ENCODE measurements around the gene CCDC127. TPM values are rescaled to one million over a fixed set of nuclear protein-coding genes. Genes with fewer than 3 reads are reported as not detected.
A peak's percentile ranks its signal among the peaks of the same experiment; 100 is the strongest.
"Not testable (repeated sequence)": the region's sequence is repeated elsewhere in the genome, so short reads cannot be mapped to it uniquely, and the experiment has no call there.

The CCDC127 gene
- total and polyA plus RNA-seq, 2 donors (not counting 3 experiments of a cell fraction or from before 2014, with no cell fraction given), result 3.4 to 6.3 TPM

- BruUV-seq (replicated peaks); H3K27me3 ChIP-seq (ENCODE audit: control insufficient read depth in 2 of 2, insufficient read depth in 2 of 2, low read length in 2 of 2); H3K4me3 ChIP-seq (replicated peaks in 1 of 3; ENCODE audit: insufficient read depth in 1 of 3, low read depth in 1 of 3, low read length in 3 of 3); H2AFZ ChIP-seq (ENCODE audit: low read depth, low read length); H3K9me1 ChIP-seq (replicated peaks; ENCODE audit: control insufficient read depth, extremely low read depth, insufficient read depth, low read length); H3K79me2 ChIP-seq (ENCODE audit: control insufficient read depth, insufficient read depth, low read length); H4K20me1 ChIP-seq (replicated peaks; ENCODE audit: control insufficient read depth, extremely low read depth, insufficient read depth, low read length); H3K9ac ChIP-seq (replicated peaks; ENCODE audit: extremely low read depth, insufficient read depth, low read length); dilution Hi-C loops (cut with MboI; ENCODE audit: extremely low pct_ligation_motif_present, low sequenced_read_pairs); H3K9me3 ChIP-seq (replicated peaks; ENCODE audit: control insufficient read depth, insufficient read depth, low read length): not testable (repeated sequence)
- Histone ChIP-seq H3K4me2 (ENCODE audit: insufficient read depth, low read length) (peak overlapping the region; percentile 38), H3K27ac (ENCODE audit: insufficient read depth, low read depth, low read length) (peak overlapping the region; percentile 61), H3K4me1 (ENCODE audit: control insufficient read depth, extremely low read depth, insufficient read depth, low read length) (peaks cover 19% of the 10 kb centered on the region), H3K36me3 (ENCODE audit: control insufficient read depth in 2 of 2, extremely low read depth in 1 of 2, insufficient read depth in 2 of 2, low read length in 2 of 2) (peaks cover 10 to 24% of the 10 kb centered on the region in 2 experiments)
- peak; percentile 59 for TF ChIP-seq GATA2 (IDR thresholded peaks at IDR 0.05; ENCODE audit: insufficient read depth, insufficient read length, low read depth, low read length)
- POLR2A ChIA-PET, result interaction anchor here (0.6 to 0.8 kb wide), 2 partner anchors 10 to 52 kb away, joined by 3 read pairs; no protein-coding TSS in a partner anchor
- CTCF ChIA-PET, result interaction anchor here (1.2 kb wide), 1 partner anchor 55 kb away, joined by 5 read pairs; no protein-coding TSS in a partner anchor
- intact Hi-C loops (cut with micrococcal nuclease), result loop anchor here (2.0 kb wide), 1 partner anchor 27 kb away; the partner anchor contains the start of gene PDCD6
- peak; percentile 66 for FAIRE-seq
- DNase-seq (ENCODE audit: low read depth, low spot score), result peak; percentile 63
These were observed 25.9 kb upstream of the CCDC127 start for GRCh38 chr5:243683-244367.

- H3K27ac ChIP-seq (ENCODE audit: insufficient read depth, low read depth, low read length); H3K9me3 ChIP-seq (replicated peaks; ENCODE audit: control insufficient read depth, insufficient read depth, low read length); CTCF ChIA-PET; H3K4me2 ChIP-seq (ENCODE audit: insufficient read depth, low read length); POLR2A ChIA-PET; dilution Hi-C loops (cut with MboI; ENCODE audit: extremely low pct_ligation_motif_present, low sequenced_read_pairs); H3K79me2 ChIP-seq (ENCODE audit: control insufficient read depth, insufficient read depth, low read length); H2AFZ ChIP-seq (ENCODE audit: low read depth, low read length); H3K4me3 ChIP-seq (replicated peaks in 1 of 3; ENCODE audit: insufficient read depth in 1 of 3, low read depth in 1 of 3, low read length in 3 of 3); BruUV-seq (replicated peaks); H4K20me1 ChIP-seq (replicated peaks; ENCODE audit: control insufficient read depth, extremely low read depth, insufficient read depth, low read length); H3K9me1 ChIP-seq (replicated peaks; ENCODE audit: control insufficient read depth, extremely low read depth, insufficient read depth, low read length); FAIRE-seq; DNase-seq (ENCODE audit: low read depth, low spot score); intact Hi-C loops (cut with micrococcal nuclease); H3K27me3 ChIP-seq (ENCODE audit: control insufficient read depth in 2 of 2, insufficient read depth in 2 of 2, low read length in 2 of 2); H3K9ac ChIP-seq (replicated peaks; ENCODE audit: extremely low read depth, insufficient read depth, low read length): not testable (repeated sequence)
- H3K4me1 ChIP-seq (ENCODE audit: control insufficient read depth, extremely low read depth, insufficient read depth, low read length), result peaks cover 19% of the 10 kb centered on the region
- peaks cover 3 to 21% of the 10 kb centered on the region in 2 experiments for H3K36me3 ChIP-seq (ENCODE audit: control insufficient read depth in 2 of 2, extremely low read depth in 1 of 2, insufficient read depth in 2 of 2, low read length in 2 of 2)
These were observed 23.2 kb upstream of the CCDC127 start for GRCh38 chr5:241045-241669.

- H3K9me1 ChIP-seq (replicated peaks; ENCODE audit: control insufficient read depth, extremely low read depth, insufficient read depth, low read length); H3K9me3 ChIP-seq (replicated peaks; ENCODE audit: control insufficient read depth, insufficient read depth, low read length); H3K79me2 ChIP-seq (ENCODE audit: control insufficient read depth, insufficient read depth, low read length); H3K27ac ChIP-seq (ENCODE audit: insufficient read depth, low read depth, low read length); POLR2A ChIA-PET; CTCF ChIA-PET; H3K9ac ChIP-seq (replicated peaks; ENCODE audit: extremely low read depth, insufficient read depth, low read length); H2AFZ ChIP-seq (ENCODE audit: low read depth, low read length); H3K4me3 ChIP-seq (replicated peaks in 1 of 3; ENCODE audit: insufficient read depth in 1 of 3, low read depth in 1 of 3, low read length in 3 of 3); BruUV-seq (replicated peaks); H3K4me2 ChIP-seq (ENCODE audit: insufficient read depth, low read length); H4K20me1 ChIP-seq (replicated peaks; ENCODE audit: control insufficient read depth, extremely low read depth, insufficient read depth, low read length); H3K27me3 ChIP-seq (ENCODE audit: control insufficient read depth in 2 of 2, insufficient read depth in 2 of 2, low read length in 2 of 2); intact Hi-C loops (cut with micrococcal nuclease); DNase-seq (ENCODE audit: low read depth, low spot score); dilution Hi-C loops (cut with MboI; ENCODE audit: extremely low pct_ligation_motif_present, low sequenced_read_pairs); FAIRE-seq: not testable (repeated sequence)
- peaks cover 3 to 23% of the 10 kb centered on the region in 2 experiments for H3K36me3 ChIP-seq (ENCODE audit: control insufficient read depth in 2 of 2, extremely low read depth in 1 of 2, insufficient read depth in 2 of 2, low read length in 2 of 2)
- peaks cover 19% of the 10 kb centered on the region for H3K4me1 ChIP-seq (ENCODE audit: control insufficient read depth, extremely low read depth, insufficient read depth, low read length)
These were observed 22.6 kb upstream of the CCDC127 start for GRCh38 chr5:240550-240949.

GRCh38 chr5:237931-238330 is 20.0 kb upstream of the CCDC127 start:
- H3K27ac ChIP-seq (ENCODE audit: insufficient read depth, low read depth, low read length); H3K27me3 ChIP-seq (ENCODE audit: control insufficient read depth in 2 of 2, insufficient read depth in 2 of 2, low read length in 2 of 2); H3K9me1 ChIP-seq (replicated peaks; ENCODE audit: control insufficient read depth, extremely low read depth, insufficient read depth, low read length); CTCF ChIA-PET; H3K9ac ChIP-seq (replicated peaks; ENCODE audit: extremely low read depth, insufficient read depth, low read length); intact Hi-C loops (cut with micrococcal nuclease); POLR2A ChIA-PET; H3K79me2 ChIP-seq (ENCODE audit: control insufficient read depth, insufficient read depth, low read length); H3K4me1 ChIP-seq (ENCODE audit: control insufficient read depth, extremely low read depth, insufficient read depth, low read length); FAIRE-seq; H2AFZ ChIP-seq (ENCODE audit: low read depth, low read length); H3K4me3 ChIP-seq (replicated peaks in 1 of 3; ENCODE audit: insufficient read depth in 1 of 3, low read depth in 1 of 3, low read length in 3 of 3); H4K20me1 ChIP-seq (replicated peaks; ENCODE audit: control insufficient read depth, extremely low read depth, insufficient read depth, low read length); dilution Hi-C loops (cut with MboI; ENCODE audit: extremely low pct_ligation_motif_present, low sequenced_read_pairs); H3K4me2 ChIP-seq (ENCODE audit: insufficient read depth, low read length); DNase-seq (ENCODE audit: low read depth, low spot score); BruUV-seq (replicated peaks); H3K9me3 ChIP-seq (replicated peaks; ENCODE audit: control insufficient read depth, insufficient read depth, low read length): not testable (repeated sequence)
- H3K36me3 ChIP-seq (ENCODE audit: control insufficient read depth in 2 of 2, extremely low read depth in 1 of 2, insufficient read depth in 2 of 2, low read length in 2 of 2), result peaks cover 6 to 37% of the 10 kb centered on the region in 2 experiments

Measured in endothelial cell of umbilical vein (primary cell).